Upper lobe of right lung (tissue), 1 donor: Measurements from ENCODE around the gene TENT4A. TPM values are rescaled to one million over a fixed set of nuclear protein-coding genes. Genes with fewer than 3 reads are reported as not detected.

Experiments used
- ATAC-seq: fragments of 200-7000 bp; cut with Tn5 transposase; one replicate; pipeline ENCODE4 v1.9.1; 2020; ENCODE audit warnings: mild to moderate bottlenecking, moderate library complexity
- DNase-seq: peaks from one replicate; pipeline ENCODE4 v3.0.0-alpha.2; 2020
- H3K27ac ChIP-seq: fragments of 200-600 bp; one replicate; pipeline ENCODE4 v1.8.0; 2022
- H3K27me3 ChIP-seq: fragments of 200-600 bp; one replicate; pipeline ENCODE4 v1.8.0; 2022; ENCODE audit warnings: mild to moderate bottlenecking
- H3K36me3 ChIP-seq: fragments of 200-600 bp; one replicate; pipeline ENCODE4 v1.8.0; 2022
- H3K4me1 ChIP-seq: fragments of 200-600 bp; one replicate; pipeline ENCODE4 v1.8.0; 2022
- H3K4me3 ChIP-seq: fragments of 200-600 bp; one replicate; pipeline ENCODE4 v1.8.0; 2022; ENCODE audit warnings: mild to moderate bottlenecking
- H3K9me3 ChIP-seq: fragments of 200-600 bp; one replicate; pipeline ENCODE4 v1.8.0; 2022
- intact Hi-C: fragments of 100-400 bp; cut with DNase I; formaldehyde crosslinking; loops from one replicate; pipeline ENCODE4 v1.11.0; 2022
- total RNA-seq: library from RNA; stranded (reverse); fragmentation: NEBNext Ultra II Directional; extraction: Animal tissue kit (Norgen Biotek cat#: 25700); gene quantifications from one replicate; pipeline ENCODE4 v1.2.1, GENCODE V29; 2021
- TF ChIP-seq, protein P1 (sequence below): fragments of 200-600 bp; IDR thresholded peaks from one replicate; pipeline ENCODE4 v1.8.0; 2022; ENCODE audit warnings: antibody characterized with exemption
- donor health status: DM: no; HTN: yes; CAD: no; lungs with severe emphysema.

The TENT4A gene
- total RNA-seq, 1 donor from 2014 or later: 19.9 TPM

GRCh38 chr5:6734781-6735180 lies 21.5 kb downstream of the TENT4A start:
- intact Hi-C loops: no loop called here
- TF ChIP-seq, protein P1, sequence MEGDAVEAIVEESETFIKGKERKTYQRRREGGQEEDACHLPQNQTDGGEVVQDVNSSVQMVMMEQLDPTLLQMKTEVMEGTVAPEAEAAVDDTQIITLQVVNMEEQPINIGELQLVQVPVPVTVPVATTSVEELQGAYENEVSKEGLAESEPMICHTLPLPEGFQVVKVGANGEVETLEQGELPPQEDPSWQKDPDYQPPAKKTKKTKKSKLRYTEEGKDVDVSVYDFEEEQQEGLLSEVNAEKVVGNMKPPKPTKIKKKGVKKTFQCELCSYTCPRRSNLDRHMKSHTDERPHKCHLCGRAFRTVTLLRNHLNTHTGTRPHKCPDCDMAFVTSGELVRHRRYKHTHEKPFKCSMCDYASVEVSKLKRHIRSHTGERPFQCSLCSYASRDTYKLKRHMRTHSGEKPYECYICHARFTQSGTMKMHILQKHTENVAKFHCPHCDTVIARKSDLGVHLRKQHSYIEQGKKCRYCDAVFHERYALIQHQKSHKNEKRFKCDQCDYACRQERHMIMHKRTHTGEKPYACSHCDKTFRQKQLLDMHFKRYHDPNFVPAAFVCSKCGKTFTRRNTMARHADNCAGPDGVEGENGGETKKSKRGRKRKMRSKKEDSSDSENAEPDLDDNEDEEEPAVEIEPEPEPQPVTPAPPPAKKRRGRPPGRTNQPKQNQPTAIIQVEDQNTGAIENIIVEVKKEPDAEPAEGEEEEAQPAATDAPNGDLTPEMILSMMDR: no peak
- ATAC-seq: no peak
- no peak for DNase-seq
- Histone ChIP-seq H3K4me1 (peaks cover 51% of the 10 kb centered on the region), H3K27ac (no peak overlapping the region), H3K9me3 (no peaks in the 10 kb centered on the region), H3K27me3 (no peaks in the 10 kb centered on the region), H3K36me3 (peaks cover 23% of the 10 kb centered on the region), H3K4me3 (no peak overlapping the region)

- Histone ChIP-seq H3K36me3 (peaks cover 37% of the 10 kb centered on the region), H3K27me3 (no peaks in the 10 kb centered on the region), H3K9me3 (no peaks in the 10 kb centered on the region), H3K4me3 (no peak overlapping the region), H3K27ac (no peak overlapping the region), H3K4me1 (peaks cover 41% of the 10 kb centered on the region)
- intact Hi-C loops: no loop called here
- peak; percentile 61 for DNase-seq
- peak; percentile 85 for ATAC-seq
- TF ChIP-seq, protein P1: no peak
Measured at GRCh38 chr5:6736106-6736505, 22.9 kb downstream of the TENT4A start.

DNA sequence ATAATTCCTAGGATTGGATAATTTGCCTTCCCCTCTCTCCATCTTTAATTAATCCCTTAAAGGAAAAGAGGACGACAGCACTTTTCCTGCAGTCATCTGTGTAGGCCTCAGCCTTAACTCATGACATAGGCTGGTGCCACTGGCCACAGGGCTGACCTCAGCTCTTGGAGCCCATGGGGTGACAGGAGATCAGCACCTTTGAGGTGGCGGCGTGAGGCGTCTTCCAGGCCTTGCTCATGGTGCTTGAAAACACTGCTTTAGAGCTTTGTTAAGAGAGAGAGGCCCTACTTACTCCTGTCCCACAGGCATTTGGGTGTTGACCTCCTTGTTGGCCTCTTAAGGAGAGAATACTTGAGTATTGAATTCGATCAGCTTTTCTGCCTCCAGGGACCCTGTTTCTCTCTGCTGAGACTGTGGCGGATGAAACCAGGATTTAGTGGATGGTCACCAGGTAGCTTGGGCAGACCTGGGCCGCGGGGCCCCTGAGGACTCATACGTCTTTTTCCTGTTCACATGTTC lies 23.4 kb downstream of the TENT4A start:
- DNase-seq (peak; percentile 32), ATAC-seq (no peak)
- Histone ChIP-seq H3K4me3 (no peak overlapping the region), H3K27me3 (no peaks in the 10 kb centered on the region), H3K36me3 (peaks cover 41% of the 10 kb centered on the region), H3K27ac (peak overlapping the region; percentile 11), H3K9me3 (no peaks in the 10 kb centered on the region), H3K4me1 (peaks cover 36% of the 10 kb centered on the region)
- TF ChIP-seq, protein P1: no peak
- intact Hi-C loops: no loop called here

GRCh38 chr5:6737043-6737941 lies 24.1 kb downstream of the TENT4A start:
- Histone ChIP-seq H3K36me3 (peaks cover 47% of the 10 kb centered on the region), H3K4me1 (peaks cover 29% of the 10 kb centered on the region), H3K27ac (peak overlapping the region; percentile 11), H3K4me3 (no peak overlapping the region), H3K27me3 (no peaks in the 10 kb centered on the region), H3K9me3 (no peaks in the 10 kb centered on the region)
- DNase-seq: peak; percentile 56
- ATAC-seq: no peak
- intact Hi-C loops: no loop called here
- TF ChIP-seq, protein P1: no peak

DNA sequence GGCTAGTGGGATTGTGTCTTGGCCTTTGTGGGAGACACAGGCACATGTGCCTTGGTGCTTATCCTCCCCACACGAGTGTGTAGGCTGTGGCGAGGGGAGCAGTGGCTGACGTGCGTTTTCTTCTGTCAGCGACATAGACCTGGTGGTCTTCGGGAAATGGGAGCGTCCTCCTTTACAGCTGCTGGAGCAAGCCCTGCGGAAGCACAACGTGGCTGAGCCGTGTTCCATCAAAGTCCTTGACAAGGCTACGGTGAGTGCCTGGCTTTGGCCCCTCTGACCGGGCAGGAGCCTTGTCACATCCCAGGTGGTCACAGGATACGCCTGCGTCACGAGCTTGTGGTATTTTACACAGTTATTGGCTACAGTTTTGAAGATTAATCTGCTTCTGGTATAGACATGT lies 26.4 kb downstream of the TENT4A start:
- Histone ChIP-seq H3K9me3 (no peaks in the 10 kb centered on the region), H3K27me3 (no peaks in the 10 kb centered on the region), H3K4me1 (peaks cover 6% of the 10 kb centered on the region), H3K27ac (no peak overlapping the region), H3K4me3 (no peak overlapping the region), H3K36me3 (peaks cover 69% of the 10 kb centered on the region)
- ATAC-seq (no peak), DNase-seq (peak; percentile 50)
- TF ChIP-seq, protein P1: no peak
- intact Hi-C loops: loop anchor here (10.0 kb wide), 1 partner anchor 105 kb away; the partner anchor contains the start of genes NSUN2 and SRD5A1
